ENCODE measurements around the gene CD274. TPM values are rescaled to one million over a fixed set of nuclear protein-coding genes. Genes with fewer than 3 reads are reported as not detected.

Gene CD274
- total RNA-seq, 1 donor from 2014 or later = not detected

GRCh38 chr9:5512658-5513452 is 62.5 kb downstream of the CD274 start:
- TF ChIP-seq CTCF (IDR thresholded peaks at IDR 0.05; ENCODE audit: partially characterized antibody, unreplicated experiment) = no peak
- no peak overlapping the region for H3K27ac Mint-ChIP-seq (ENCODE audit: unreplicated experiment)
- no peaks in the 10 kb centered on the region for H3K9me3 Mint-ChIP-seq (ENCODE audit: unreplicated experiment)
- DNase-seq = no peak
- peaks cover 9% of the 10 kb centered on the region for H3K4me1 Mint-ChIP-seq (ENCODE audit: low read depth, unreplicated experiment)
- no peaks in the 10 kb centered on the region for H3K36me3 Mint-ChIP-seq (ENCODE audit: unreplicated experiment)
- H3K27me3 Mint-ChIP-seq (ENCODE audit: unreplicated experiment) = no peaks in the 10 kb centered on the region
- H3K4me3 Mint-ChIP-seq (ENCODE audit: unreplicated experiment) = no peak overlapping the region

- Mint-ChIP-seq H3K36me3 (ENCODE audit: unreplicated experiment) (no peaks in the 10 kb centered on the region), H3K4me3 (ENCODE audit: unreplicated experiment) (no peak overlapping the region)
- TF ChIP-seq CTCF (IDR thresholded peaks at IDR 0.05; ENCODE audit: partially characterized antibody, unreplicated experiment) = no peak
These were observed 63.7 kb downstream of the CD274 start for GRCh38 chr9:5513966-5514616.

GRCh38 chr9:5514617-5515260 is 64.4 kb downstream of the CD274 start:
- Mint-ChIP-seq H3K4me3 (ENCODE audit: unreplicated experiment) (no peak overlapping the region), H3K4me1 (ENCODE audit: low read depth, unreplicated experiment) (peaks cover 9% of the 10 kb centered on the region), H3K9me3 (ENCODE audit: unreplicated experiment) (no peaks in the 10 kb centered on the region), H3K27ac (ENCODE audit: unreplicated experiment) (no peak overlapping the region), H3K27me3 (ENCODE audit: unreplicated experiment) (no peaks in the 10 kb centered on the region), H3K36me3 (ENCODE audit: unreplicated experiment) (no peaks in the 10 kb centered on the region)
- no peak for DNase-seq
- TF ChIP-seq CTCF (IDR thresholded peaks at IDR 0.05; ENCODE audit: partially characterized antibody, unreplicated experiment) = no peak

More at GRCh38 chr9:5513966-5514616, 63.7 kb downstream of the CD274 start:
- Mint-ChIP-seq H3K27ac (ENCODE audit: unreplicated experiment) (no peak overlapping the region), H3K9me3 (ENCODE audit: unreplicated experiment) (no peaks in the 10 kb centered on the region), H3K27me3 (ENCODE audit: unreplicated experiment) (no peaks in the 10 kb centered on the region), H3K4me1 (ENCODE audit: low read depth, unreplicated experiment) (peaks cover 9% of the 10 kb centered on the region)
- no peak for DNase-seq

GRCh38 chr9:5515261-5515650 is 64.9 kb downstream of the CD274 start:
- peaks cover 9% of the 10 kb centered on the region for H3K4me1 Mint-ChIP-seq (ENCODE audit: low read depth, unreplicated experiment)
- H3K27ac Mint-ChIP-seq (ENCODE audit: unreplicated experiment) = no peak overlapping the region
- no peak overlapping the region for H3K4me3 Mint-ChIP-seq (ENCODE audit: unreplicated experiment)

More at GRCh38 chr9:5515261-5515650, 64.9 kb downstream of the CD274 start:
- TF ChIP-seq CTCF (IDR thresholded peaks at IDR 0.05; ENCODE audit: partially characterized antibody, unreplicated experiment) = no peak
- H3K9me3 Mint-ChIP-seq (ENCODE audit: unreplicated experiment) = no peaks in the 10 kb centered on the region
- H3K27me3 Mint-ChIP-seq (ENCODE audit: unreplicated experiment) = no peaks in the 10 kb centered on the region
- DNase-seq = no peak
- H3K36me3 Mint-ChIP-seq (ENCODE audit: unreplicated experiment) = no peaks in the 10 kb centered on the region
